ENCODE measurements around the gene ZBTB2. TPM values are rescaled to one million over a fixed set of nuclear protein-coding genes. Genes with fewer than 3 reads are reported as not detected.
"Not testable (repeated sequence)": the region's sequence is repeated elsewhere in the genome, so short reads cannot be mapped to it uniquely, and the experiment has no call there.

The ZBTB2 gene
- total RNA-seq, 1 donor from 2014 or later, result 10.3 TPM

DNA sequence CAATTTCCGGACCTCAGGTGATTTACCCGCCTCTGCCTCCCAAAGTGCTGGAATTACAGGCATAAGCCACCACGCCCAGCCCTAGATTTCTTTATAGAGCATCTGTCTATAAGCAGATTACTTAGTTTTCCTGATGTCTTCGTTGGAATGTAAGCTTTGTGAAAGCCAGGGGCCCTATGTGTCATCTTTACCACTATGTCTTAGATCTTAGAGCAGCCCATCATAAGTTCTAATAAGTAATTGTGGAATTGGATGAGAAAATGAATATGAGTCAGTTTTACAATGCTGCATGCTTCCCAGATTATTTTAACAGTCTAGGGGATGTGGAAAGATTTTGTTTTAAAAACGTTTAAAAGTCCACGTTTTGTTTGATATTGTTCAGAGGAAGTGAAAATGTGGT lies 9.1 kb upstream of the ZBTB2 start:
- no peak for DNase-seq

DNA sequence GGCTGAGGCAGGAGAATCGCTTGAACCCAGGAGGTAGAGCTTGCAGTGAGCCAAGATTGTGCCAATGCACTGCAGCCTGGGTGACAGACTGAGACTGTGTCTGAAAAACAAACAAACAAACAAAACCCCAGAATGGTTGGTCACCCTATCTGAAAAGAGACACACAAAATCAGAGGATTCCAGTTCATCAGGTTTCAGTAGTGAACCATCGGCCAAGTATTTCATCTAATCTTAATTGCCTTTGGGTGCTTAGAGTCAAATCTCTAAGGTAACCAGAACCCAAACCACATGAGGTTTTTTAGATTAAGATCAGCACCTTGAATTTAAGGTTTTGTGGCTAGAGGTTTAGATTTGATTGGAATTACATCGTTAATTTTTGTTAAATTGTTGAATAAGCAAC lies 8.3 kb upstream of the ZBTB2 start:
- DNase-seq, result no peak

DNA sequence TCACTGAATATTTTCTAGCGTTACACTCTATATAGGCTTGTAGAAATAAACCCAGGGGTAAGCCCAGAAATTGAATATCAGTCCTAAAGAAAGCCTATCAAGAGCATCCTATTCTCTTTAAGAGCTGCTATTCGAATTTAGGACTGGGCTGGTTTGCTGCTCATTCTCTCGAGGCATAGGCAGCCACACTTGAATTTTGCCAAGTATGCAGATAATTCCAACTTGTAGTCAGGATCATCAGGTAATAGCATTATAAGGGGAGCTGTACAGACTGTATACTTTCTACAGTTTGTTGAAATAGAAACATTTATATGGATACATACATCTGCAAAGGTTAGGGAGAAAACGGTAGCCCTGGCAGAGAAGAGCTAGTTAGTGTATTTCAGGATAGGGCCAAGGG lies 2.1 kb upstream of the ZBTB2 start:
- DNase-seq, result no peak

DNA sequence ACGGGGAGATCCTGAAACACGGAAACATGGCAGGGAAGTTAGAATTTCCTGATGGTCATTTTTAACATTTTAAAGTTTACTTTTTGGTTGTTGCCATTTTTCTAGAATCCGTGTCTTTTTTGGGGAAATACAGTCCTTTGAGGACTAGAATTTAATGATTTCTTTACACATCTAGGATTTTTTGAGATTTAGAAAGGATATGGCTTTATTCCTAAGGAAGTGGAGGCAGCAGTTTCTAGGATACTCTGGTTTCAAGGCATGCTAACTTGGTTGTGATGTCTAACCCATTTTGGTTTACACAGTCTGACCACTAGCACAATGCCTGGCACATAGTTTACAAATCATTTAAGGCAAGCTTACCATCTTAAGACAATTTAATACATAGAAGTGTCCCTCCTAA lies 1.1 kb upstream of the ZBTB2 start:
- DNase-seq, result no peak

DNA sequence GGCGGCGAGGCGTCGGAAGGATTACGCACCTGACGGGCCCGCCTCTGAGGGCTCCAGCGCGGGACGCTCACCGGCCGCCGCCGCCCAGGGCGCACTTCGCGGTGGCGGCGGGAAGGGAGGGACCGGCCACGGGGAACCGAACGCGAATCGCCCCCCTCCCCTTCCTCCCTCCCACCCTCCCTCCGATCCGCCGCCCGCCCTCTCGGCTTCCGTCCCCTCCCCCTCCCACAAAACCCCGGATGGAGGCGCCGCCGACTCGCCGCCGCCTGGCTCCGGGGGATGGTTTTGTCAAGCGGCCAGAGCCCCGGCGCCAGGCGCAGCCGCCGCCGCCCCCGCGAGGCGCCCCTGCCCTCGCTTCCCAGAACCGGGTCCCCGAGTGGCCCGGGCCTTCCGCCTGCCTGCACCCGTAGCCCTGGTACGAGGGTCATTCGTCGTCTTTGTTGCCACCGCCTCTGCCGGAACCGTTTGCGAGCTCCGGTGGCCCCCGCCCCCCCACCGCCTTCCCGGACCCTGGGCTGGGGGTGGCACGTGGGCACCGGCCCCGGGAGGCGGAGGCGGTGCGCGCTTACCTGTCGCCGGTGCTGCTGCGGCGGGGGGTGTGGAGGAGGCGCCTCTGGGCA lies 398 bp downstream of the ZBTB2 start:
- DNase-seq, result peak; percentile 68

DNA sequence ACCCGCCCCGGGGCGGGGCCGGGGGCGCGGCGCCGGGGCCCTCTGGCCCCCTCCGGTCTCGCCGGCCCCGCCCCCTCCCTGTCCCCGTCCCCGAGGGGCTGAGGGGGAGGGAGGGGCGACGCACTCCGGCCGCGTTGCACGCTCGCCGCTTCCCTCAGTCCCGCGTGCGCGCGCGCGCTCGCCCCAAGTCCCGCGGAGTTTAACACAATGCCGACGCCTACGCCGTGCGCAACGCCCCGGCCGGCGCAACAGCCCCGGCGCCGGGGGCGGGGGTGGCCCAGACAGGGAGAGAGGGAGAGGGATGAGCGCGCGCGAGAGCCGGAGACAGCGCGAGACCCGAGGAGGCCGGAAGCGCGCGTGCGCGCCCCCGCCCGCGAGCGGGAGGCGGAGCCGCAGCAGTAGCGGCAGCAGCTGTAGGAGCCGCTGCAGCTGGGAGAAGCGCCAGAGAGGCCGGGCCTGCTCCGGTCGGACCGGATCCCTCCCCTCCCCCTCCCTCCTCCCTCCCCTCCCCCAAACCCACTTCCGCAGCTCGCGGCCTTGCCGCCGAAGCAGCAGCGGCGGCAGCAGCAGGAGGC lies 996 bp downstream of the ZBTB2 start:
- peak; percentile 97 for DNase-seq

DNA sequence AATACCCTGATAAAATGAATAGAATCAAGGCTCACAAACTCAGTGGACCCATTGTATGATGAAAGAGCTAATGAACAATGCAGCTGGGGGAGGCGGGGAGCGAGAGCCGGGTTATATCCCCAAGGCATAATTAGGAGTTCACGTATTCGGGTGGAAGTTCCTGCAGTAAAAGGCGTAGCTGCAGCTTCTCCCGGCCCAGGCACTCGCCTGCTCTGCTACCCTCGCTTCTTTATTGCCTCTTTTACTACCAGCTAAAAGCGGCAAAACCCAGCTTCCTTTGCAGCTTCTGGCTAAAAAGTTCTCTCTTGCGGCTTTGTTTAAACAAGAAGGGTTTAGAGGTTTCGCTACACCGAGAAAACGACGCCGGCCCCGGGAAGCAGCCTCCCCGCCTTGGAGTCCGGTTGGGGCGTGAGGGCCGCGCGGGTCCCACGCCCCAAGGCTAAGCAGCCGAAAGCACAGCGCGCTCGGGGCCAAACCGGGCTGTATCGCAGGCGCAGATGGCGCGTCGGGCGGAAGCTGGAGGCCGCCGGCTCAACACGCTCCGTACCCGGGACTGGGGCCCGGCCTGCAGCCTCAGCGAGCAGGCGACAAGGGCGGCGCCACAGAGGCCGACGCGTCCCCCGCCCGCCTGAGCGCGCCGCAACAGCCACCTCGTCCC lies 1.6 kb downstream of the ZBTB2 start:
- DNase-seq, result peak; percentile 62

DNA sequence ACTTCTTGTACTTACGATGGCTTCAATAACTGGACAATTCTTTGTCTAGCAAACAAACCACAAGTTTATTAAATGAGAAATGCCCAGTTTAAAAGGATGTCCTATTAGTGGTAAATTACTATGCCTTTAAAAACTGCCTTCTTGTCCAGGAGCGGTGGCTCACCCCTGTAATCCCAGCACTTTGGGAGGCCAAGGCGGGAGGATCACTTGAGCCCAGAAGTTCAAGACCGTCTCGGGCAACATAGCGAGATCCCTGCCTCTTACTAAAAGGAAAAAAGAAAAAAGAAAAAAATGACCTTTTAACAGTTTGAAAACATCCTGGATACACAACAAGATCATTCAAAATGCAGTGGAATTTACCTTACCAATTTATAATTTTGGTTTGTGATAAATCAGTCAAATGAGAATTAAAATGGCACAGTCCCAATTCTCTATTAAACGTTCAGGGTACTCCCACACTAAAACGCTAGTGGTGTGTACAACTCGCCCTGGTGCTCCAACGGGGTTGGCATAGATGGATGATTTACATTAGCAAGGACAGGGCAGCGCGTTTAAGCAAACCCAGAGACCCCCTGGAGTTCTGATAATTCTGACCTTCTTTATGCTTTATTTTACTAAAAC lies 2.3 kb downstream of the ZBTB2 start:
- DNase-seq, result no peak

DNA sequence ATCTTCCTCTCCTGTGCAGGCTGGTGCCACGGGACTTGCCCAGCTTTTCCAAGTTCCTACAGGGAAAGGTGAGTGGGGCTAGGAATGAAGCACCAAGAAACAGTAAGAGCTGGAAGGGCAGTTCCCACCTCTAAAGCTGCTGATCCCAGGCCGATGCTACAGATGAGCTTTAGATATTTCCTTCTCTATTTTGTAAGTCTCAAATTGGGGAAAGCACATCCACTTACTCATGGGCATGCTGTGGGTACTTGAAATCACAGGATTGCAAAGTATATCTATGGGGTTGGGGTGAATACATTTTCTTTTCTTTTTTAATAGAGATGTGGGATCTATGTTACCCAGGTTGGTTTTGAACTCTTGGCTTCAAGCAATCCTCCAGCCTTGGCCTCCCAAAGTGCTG lies 3.1 kb downstream of the ZBTB2 start:
- DNase-seq, result no peak

DNA sequence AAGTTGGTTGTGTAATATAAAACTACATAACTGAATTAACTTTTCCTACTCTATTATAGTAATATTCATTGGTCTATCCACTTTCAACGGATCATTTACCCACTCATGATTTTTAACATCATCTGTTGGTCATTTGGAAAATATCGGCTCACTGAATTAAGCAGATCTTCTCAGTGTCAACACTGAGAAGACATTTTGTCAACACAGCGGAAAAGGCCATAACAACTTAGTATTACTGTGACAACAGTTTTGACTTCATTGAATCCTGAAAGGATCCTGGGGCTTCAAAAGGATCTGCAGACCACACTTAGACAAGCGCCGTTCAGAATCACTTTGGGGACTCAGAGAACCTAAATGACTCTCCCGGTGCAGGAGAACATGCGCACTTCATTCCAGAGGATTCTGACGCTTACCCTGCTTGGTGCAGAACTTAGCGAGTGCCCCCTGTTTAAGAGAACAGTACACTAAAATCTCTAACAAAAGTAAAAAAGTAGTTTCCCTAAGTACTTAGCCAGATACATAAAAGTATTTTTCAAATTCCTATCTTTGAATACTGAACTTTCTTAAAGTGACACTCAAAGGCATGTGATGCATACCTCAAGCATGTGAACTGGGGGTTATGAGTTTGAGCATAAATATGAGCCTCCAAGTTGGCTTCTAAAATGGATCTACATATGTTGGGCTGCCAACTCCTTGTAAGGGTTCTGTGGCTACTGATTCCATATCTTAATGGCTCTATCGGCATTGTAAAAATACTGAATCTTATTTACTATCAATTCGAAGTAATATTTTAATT lies 4.0 kb downstream of the ZBTB2 start:
- no peak for DNase-seq

DNA sequence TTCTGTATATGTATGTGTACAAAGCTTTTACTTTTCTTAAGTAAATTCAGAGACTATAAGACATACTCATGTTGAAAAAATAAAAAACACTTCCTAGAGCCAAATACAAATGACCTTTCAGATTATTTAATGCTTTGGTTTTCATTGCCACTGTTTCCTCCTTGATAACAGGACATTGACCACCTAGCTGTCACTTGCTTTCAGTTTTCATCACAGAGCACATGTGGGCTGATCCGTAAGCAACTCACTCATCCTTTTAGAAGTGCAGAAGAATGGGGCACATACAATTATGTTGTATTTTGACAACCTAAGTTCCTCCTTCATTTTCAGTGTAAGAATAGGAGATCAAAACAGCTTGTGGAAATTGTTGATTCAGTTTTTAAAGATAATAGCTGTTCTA lies 6.2 kb downstream of the ZBTB2 start:
- DNase-seq, result no peak

DNA sequence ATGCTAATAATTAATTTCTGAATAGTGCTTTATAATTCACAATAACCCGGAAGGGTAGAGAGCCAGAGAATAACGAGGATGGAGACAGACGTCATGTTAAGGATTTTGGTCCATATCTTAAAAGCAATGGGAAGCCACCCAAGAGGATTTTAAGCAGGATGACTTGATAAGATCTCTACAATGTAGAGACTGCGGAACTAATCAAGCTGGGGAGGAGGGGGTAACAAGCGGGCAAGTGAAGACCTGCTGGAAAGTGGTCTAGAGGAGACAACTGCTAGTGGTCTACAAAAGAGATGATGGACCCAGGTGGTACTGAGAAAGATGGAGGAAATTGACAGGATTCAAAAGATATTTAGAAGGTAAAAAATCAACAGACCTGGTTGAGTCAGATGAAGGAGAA lies 7.2 kb downstream of the ZBTB2 start:
- no peak for DNase-seq

DNA sequence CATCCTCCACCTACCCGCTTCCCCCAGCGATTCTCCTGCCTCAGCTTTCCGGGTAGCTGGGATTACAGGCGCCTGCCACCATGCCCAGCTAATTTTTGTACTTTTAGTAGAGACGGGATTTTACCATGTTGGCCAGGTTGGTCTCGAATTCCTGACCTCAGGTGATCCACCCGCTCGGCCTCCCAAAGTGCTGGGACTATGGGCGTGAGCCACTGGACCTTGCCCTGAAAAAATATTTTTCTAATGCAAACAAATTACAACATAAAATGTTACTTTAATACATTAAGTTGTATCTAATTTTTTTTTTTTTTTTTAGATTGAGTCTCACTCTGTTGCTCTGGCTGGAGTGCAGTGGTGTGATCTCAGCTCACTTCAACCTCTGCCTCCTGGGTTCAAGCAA lies 8.7 kb downstream of the ZBTB2 start:
- not testable (repeated sequence) for DNase-seq

DNA sequence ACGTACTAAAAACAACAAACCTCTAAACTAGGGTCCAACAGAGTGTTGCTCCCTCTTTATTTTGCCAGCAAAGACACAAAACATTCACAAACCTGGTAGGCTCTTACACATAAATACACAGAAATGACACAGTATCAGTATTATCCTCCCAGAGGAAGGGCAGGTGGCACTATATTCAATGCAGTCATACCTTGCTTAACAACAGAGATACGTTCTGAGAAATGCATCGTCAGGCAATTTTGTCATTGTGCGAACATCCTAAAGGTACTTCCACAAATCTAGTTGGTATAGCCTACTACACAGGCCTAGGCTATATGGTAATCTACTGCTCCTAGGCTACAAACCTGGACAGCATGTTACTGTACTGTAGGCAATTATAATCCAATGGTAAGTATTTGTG lies 9.6 kb downstream of the ZBTB2 start:
- no peak for DNase-seq

DNA sequence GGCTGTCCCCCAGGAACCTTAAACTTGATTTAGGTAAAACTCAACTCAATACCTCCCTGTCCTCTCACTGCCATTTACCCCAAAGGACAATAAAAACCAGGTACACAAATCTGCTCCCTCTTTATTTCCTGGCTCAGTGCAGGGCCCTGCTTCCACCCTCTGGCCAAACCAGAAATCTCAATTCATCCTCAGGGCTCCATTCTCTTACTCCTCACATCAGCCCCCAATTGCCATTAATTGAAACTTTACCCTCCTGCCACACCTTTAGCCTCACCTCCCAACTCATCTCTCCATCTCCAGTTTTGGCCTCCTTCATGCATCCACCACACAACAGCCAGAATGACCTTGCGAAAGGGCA lies 10.5 kb downstream of the ZBTB2 start:
- no peak for DNase-seq

DNA sequence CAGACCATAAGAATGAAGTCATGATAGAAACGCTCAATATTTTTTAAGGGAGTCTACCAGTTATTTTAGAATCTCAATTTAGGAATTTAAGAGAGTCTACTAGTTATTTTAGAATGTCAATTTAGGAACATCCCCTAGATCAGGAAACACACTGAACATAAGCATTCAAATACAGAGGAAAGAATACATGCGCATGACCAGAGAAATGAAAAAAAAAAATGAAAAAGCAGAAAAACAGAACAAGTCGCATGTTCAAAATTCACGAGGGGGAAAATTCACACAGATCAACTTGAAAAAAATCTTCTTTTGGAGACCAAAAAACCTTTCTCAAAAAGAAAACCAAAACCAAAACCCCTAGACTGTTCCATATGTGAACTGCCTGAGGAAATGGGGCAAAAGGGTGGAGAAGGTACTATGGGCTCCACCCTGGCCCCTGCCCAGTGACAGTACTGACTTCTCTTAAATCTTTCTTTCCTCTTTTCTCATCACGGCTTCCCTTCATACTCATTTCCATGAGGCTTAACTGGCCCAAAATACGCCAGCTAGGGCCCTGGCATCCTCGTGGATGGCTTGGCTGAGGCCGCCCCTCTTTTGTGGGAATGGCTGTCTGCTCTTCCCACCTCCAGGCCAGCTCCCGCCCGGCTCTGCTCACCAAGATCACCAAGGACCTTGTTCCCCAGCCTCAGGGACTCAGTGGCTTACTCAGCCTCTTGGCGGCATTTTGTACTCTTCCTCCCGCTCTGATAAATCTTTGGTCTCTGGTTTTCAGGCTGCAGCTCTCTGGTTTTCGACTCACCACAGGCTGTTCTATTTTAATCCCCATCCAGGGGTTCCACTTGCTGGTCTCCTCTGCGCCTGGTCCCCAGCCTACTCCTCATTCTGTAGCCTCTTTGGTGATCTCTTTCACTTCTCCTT lies 11.2 kb downstream of the ZBTB2 start:
- no peak for DNase-seq

DNA sequence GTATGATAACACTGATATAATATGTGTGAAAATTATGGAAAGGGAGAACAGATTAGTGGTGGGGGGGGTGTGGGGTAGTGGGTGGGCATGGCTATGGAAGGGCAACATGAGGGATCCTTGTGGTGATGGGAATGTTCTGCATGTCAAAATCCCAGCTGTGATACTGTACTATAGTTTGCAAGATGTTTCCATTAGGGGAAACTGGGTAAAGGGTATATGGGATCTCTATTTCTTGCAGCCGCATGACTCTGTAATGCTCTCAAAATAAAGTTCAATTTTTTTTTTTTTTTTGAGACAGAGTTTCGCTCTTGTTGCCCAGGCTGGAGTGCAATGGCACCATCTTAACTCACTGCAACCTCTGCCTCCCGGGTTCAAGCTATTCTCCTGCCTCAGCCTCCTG lies 14.3 kb downstream of the ZBTB2 start:
- DNase-seq, result no peak

DNA sequence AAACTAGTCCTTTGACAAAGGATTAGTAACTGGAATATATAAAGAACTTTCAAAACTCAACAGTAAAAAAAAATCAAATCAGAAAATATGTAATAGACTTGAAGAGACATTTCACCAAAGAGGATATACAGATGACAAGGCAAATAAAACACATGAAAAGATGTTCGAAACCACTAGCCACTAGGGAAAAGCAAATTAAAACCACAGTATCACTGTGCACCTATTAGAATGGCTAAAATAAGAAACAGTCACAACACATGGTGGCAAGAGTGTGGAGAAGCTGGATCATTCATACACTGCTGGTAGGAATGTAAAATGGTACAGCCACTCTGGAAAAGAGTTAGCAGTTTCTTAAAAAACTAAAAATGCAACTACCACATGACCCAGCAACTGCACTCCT lies 14.9 kb downstream of the ZBTB2 start:
- DNase-seq, result no peak

DNA sequence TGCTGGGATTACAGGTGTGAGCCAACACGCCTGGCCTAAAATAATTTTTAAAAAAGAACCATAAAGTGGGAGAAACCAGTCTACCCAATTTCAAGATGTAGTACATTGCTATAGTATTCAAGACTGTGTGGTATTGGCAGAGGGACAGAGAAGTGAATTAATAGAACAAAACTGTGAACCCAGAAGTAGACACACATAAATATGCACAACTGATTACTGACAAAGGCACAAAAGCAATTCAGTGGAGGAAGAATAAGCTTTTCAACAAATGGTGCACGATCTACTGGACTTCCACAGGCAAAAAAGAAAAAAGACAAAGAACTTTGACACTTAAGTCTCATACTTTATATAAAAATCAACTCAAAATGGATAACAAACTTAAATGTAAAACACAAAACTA lies 15.5 kb downstream of the ZBTB2 start:
- no peak for DNase-seq

DNA sequence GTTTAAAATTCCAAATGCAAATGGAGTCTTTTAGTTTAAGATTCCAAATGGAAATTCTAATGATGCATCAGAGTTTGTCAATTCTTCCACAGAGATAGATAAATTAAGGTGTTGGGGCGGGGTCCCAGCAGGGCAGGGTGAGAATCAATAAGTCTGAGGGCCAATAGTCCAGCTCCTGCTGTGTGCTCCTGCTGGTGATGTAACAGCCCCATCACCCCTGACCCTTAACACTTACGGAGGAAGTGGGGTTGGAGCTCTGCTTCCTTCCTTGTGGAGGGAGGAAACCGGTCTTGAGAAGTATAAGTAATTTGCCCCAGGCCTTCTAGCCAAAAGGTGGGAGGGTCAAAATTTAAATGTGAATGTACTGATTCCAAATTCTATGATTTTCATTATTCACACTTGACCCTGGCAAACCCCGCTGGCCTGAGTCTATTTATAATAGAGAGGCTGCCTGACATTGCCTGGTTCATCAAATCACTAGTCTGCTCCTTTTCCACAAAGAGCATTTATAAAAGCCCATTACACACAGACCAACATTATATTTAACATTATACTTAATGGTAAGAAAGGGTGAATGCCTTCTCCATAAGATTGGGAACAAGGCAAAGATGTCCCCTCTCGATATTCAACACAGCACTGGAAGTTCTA lies 17.2 kb downstream of the ZBTB2 start:
- DNase-seq, result no peak

DNA sequence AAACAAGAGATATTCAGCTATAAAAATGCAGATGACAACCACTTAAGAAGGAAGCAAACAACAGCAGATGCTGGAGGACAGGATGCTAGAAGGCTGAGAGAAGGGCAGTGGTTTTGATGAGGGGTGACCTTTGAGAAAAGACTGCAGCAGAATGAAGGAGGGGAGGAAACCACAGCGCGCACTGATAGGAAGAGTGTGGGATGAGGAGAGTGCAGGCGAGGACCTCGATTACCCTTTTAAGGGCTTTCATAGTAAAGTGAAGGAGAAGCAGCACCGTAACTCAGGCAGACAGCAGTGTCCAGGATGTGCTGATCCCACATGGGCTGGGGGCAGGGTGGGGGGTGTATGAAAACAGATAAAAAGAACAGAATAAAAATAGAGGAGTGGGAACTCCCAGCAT lies 19.2 kb downstream of the ZBTB2 start:
- no peak for DNase-seq

All from occipital lobe (tissue), 2 donors.